ENCODE data around the gene ATM.
A peak's percentile ranks its signal among the peaks of the same experiment; 100 is the strongest.

The ATM gene

GRCh38 chr11:108222574-108223347 is at the start of gene ATM, which contains the start of gene NPAT:
Gene ATM (plus strand): TSS chr11:108223067. CDS start chr11:108227625, 4,558 bp downstream.
Gene NPAT (minus strand): TSS chr11:108222638. CDS start chr11:108222536, 102 bp downstream.
- H3K4me2 ChIP-seq (ENCODE audit: low read depth, low read length, poor library complexity, severe bottlenecking): peak within 1 kb of the TSS; percentile 90
- peaks cover 46% of the 10 kb centered on the region for H3F3A ChIP-seq (ENCODE audit: insufficient read depth)
- peaks cover 10% of the 10 kb centered on the region; the same call in 1 of the 2 replicates for H3K36me3 ChIP-seq (ENCODE audit: low read length)
- H3K9me3 ChIP-seq (ENCODE audit: insufficient read depth, low read length): no peaks in the 10 kb centered on the region
- H3K9ac ChIP-seq (ENCODE audit: low read length): peak within 1 kb of the TSS; percentile 94
- TF ChIP-seq EZH2phosphoT487 (conservative IDR thresholded peaks at IDR 0.05; ENCODE audit: low read length) (no peak), CTCF (IDR thresholded peaks at IDR 0.05; ENCODE audit: insufficient read depth, low read length, poor library complexity, severe bottlenecking) (peak; percentile 47)
- peaks cover 29% of the 10 kb centered on the region for H4K20me1 ChIP-seq (ENCODE audit: low read depth, low read length)
- peak within 1 kb of the TSS; percentile 93 for H3K27ac ChIP-seq (ENCODE audit: low read depth, low read length)
- peak within 1 kb of the TSS; percentile 93 for H3K4me3 ChIP-seq (ENCODE audit: insufficient read depth, low read length, poor library complexity, severe bottlenecking)
- peaks cover 86% of the 10 kb centered on the region for H3K79me2 ChIP-seq (ENCODE audit: insufficient read depth, low read length)
- no peaks in the 10 kb centered on the region for H3K9me2 ChIP-seq (replicated peaks; ENCODE audit: insufficient read depth, low read length)
- no peaks in the 10 kb centered on the region for H3K27me3 ChIP-seq (ENCODE audit: low read length)
- H2AFZ ChIP-seq (ENCODE audit: low read depth, low read length, severe bottlenecking): peak within 1 kb of the TSS; percentile 34

- Histone ChIP-seq H3K9me3 (ENCODE audit: insufficient read depth, low read length) (no peaks in the 10 kb centered on the region), H3K9me2 (replicated peaks; ENCODE audit: insufficient read depth, low read length) (no peaks in the 10 kb centered on the region), H2AFZ (ENCODE audit: low read depth, low read length, severe bottlenecking) (no peak overlapping the region), H3K27ac (ENCODE audit: low read depth, low read length) (peak overlapping the region; percentile 74; the same call in 1 of the 2 replicates), H3K4me3 (ENCODE audit: insufficient read depth, low read length, poor library complexity, severe bottlenecking) (no peak overlapping the region), H4K20me1 (ENCODE audit: low read depth, low read length) (no peaks in the 10 kb centered on the region), H3K4me2 (ENCODE audit: low read depth, low read length, poor library complexity, severe bottlenecking) (peak overlapping the region; percentile 46), H3F3A (ENCODE audit: insufficient read depth) (peaks cover 27% of the 10 kb centered on the region), H3K36me3 (ENCODE audit: low read length) (peaks cover 15% of the 10 kb centered on the region), H3K9ac (ENCODE audit: low read length) (no peak overlapping the region), H3K27me3 (ENCODE audit: low read length) (no peaks in the 10 kb centered on the region), H3K79me2 (ENCODE audit: insufficient read depth, low read length) (no peaks in the 10 kb centered on the region)
- TF ChIP-seq EZH2phosphoT487 (conservative IDR thresholded peaks at IDR 0.05; ENCODE audit: low read length) (no peak), CTCF (IDR thresholded peaks at IDR 0.05; ENCODE audit: insufficient read depth, low read length, poor library complexity, severe bottlenecking) (no peak)
Observed at GRCh38 chr11:108177570-108177969, 45.3 kb upstream of the ATM start.

GRCh38 chr11:108193725-108194124 is 29.1 kb upstream of the ATM start:
- Histone ChIP-seq H3F3A (ENCODE audit: insufficient read depth) (0 out of 2 replicates have a peak, but pooled peaks cover 4% of the 10 kb centered on the region), H3K27ac (ENCODE audit: low read depth, low read length) (no peak overlapping the region), H3K79me2 (ENCODE audit: insufficient read depth, low read length) (peaks cover 17% of the 10 kb centered on the region), H3K36me3 (ENCODE audit: low read length) (peaks cover 62% of the 10 kb centered on the region), H3K9me2 (replicated peaks; ENCODE audit: insufficient read depth, low read length) (no peaks in the 10 kb centered on the region), H3K4me3 (ENCODE audit: insufficient read depth, low read length, poor library complexity, severe bottlenecking) (no peak overlapping the region), H4K20me1 (ENCODE audit: low read depth, low read length) (peaks cover 6% of the 10 kb centered on the region; the same call in 1 of the 2 replicates), H3K9me3 (ENCODE audit: insufficient read depth, low read length) (no peaks in the 10 kb centered on the region), H3K9ac (ENCODE audit: low read length) (no peak overlapping the region), H2AFZ (ENCODE audit: low read depth, low read length, severe bottlenecking) (no peak overlapping the region), H3K27me3 (ENCODE audit: low read length) (no peaks in the 10 kb centered on the region), H3K4me2 (ENCODE audit: low read depth, low read length, poor library complexity, severe bottlenecking) (no peak overlapping the region)
- no peak for TF ChIP-seq EZH2phosphoT487 (conservative IDR thresholded peaks at IDR 0.05; ENCODE audit: low read length)
- no peak for TF ChIP-seq CTCF (IDR thresholded peaks at IDR 0.05; ENCODE audit: insufficient read depth, low read length, poor library complexity, severe bottlenecking)

Measured in SU-DHL-6 (cell line).